ENCODE results near the gene CACUL1.

GRCh38 chr10:118692872-118693271 lies 61.9 kb downstream of the CACUL1 start:
- no peak for TF ChIP-seq CREB5 (CRISPR knock-in tag; IDR thresholded peaks at IDR 0.05; ENCODE audit: low read depth)
- no peak for TF ChIP-seq OSR1 (CRISPR knock-in tag; IDR thresholded peaks at IDR 0.05)
- no peak for TF ChIP-seq ZFP30 (CRISPR knock-in tag; IDR thresholded peaks at IDR 0.05)
- no peak for TF ChIP-seq TCF4 (CRISPR knock-in tag; IDR thresholded peaks at IDR 0.05; ENCODE audit: borderline replicate concordance)
- TF ChIP-seq GLIS3 (CRISPR knock-in tag; IDR thresholded peaks at IDR 0.05): no peak
- no peak for TF ChIP-seq PATZ1 (CRISPR knock-in tag; IDR thresholded peaks at IDR 0.05; ENCODE audit: borderline replicate concordance)
- TF ChIP-seq BACH2 (CRISPR knock-in tag; IDR thresholded peaks at IDR 0.05; ENCODE audit: borderline replicate concordance): no peak
- no peak for TF ChIP-seq ARNTL (CRISPR knock-in tag; IDR thresholded peaks at IDR 0.05; ENCODE audit: borderline replicate concordance, low read depth)
- TF ChIP-seq POU6F1 (CRISPR knock-in tag; IDR thresholded peaks at IDR 0.05; ENCODE audit: borderline replicate concordance, low read depth): no peak
- TF ChIP-seq CSDC2 (CRISPR knock-in tag; IDR thresholded peaks at IDR 0.05): no peak
